HCT116 (cell line): Measurements from ENCODE around the gene FOS. TPM values are rescaled to one million over a fixed set of nuclear protein-coding genes. Genes with fewer than 3 reads are reported as not detected.

Source experiments
- ATAC-seq: fragments of 200-7000 bp; cut with Tn5 transposase; 2 replicates; pipeline ENCODE4 v1.9.1; 2020; ENCODE audit warnings: mild to moderate bottlenecking, moderate library complexity
- BruUV-seq: library from RNA; stranded (reverse); fragments of 400-500 nt; replicated peaks from 2 replicates; lab custom pipeline; 2021; lab: Mats Ljungman, UMichigan
- CTCF ChIA-PET: fragments of 300-600 bp; sonication (Branson Sonifier 250); formaldehyde crosslinking; loops from one replicate; lab custom pipeline; 2021; ENCODE audit warnings: antibody characterized with exemption; lab: Charles Lee
- POLR2A ChIA-PET: fragments of 300-600, 350-600 bp; sonication (Branson Sonifier 250); formaldehyde crosslinking; loops from one replicate; lab custom pipeline; 2021; ENCODE audit warnings: antibody characterized with exemption; lab: Charles Lee
- RAD21 ChIA-PET, 2 experiments: fragments of 300-600 bp; sonication (Branson Sonifier 250); formaldehyde crosslinking; loops; one replicate each; lab custom pipeline; 2023; ENCODE audit warnings: low total read pairs in 2 of 2; ENCODE audit not compliant: uncharacterized antibody in 2 of 2, unreplicated experiment in 2 of 2, low non-redundant PET in 1 of 2; lab: Charles Lee
- DNase-seq: peaks from one replicate; pipeline ENCODE4 v3.0.0-alpha.2; 2010; ENCODE audit warnings: low read depth, low spot score
- H2AFZ ChIP-seq: fragments of 200-600 bp; shearing (Covaris generic), sonication (generic); 2 replicates; pipeline ENCODE4 v1.6.1; 2017; ENCODE audit warnings: low read depth, mixed run types, mixed read lengths, antibody characterized with exemption, low read length; ENCODE audit not compliant: poor library complexity, severe bottlenecking
- H3K27ac ChIP-seq: 2 replicates; pipeline ENCODE4 v1.5.1; 2012; ENCODE audit warnings: low read depth, low read length
- H3K27me3 ChIP-seq: fragments of 200-600 bp; sonication (generic); 2 replicates; pipeline ENCODE4 v1.6.1; 2016; ENCODE audit warnings: mixed run types, low read length, mixed read lengths; ENCODE audit not compliant: insufficient read depth
- H3K36me3 ChIP-seq, 2 experiments: fragments of 200-500 bp in 1 of 2; fragments of 200-600 bp in 1 of 2; sonication (Bioruptor generic) in 1 of 2; sonication (generic) in 1 of 2; 2 replicates each; pipeline versions ENCODE4 v1.5.1 to v1.6.1; 2014 to 2016; ENCODE audit warnings: low read length in 2 of 2, inconsistent platforms in 1 of 2, mixed read lengths in 1 of 2, mixed run types in 1 of 2; ENCODE audit not compliant: insufficient read depth in 2 of 2, control insufficient read depth in 1 of 2
- H3K4me1 ChIP-seq, 2 experiments: fragments of 200-600 bp in 1 of 2; sonication (generic) in 1 of 2; 2 replicates each; pipeline versions ENCODE4 v1.5.1 to v1.6.1; 2012 to 2017; ENCODE audit warnings: low read length in 2 of 2, inconsistent platforms in 1 of 2, mild to moderate bottlenecking in 1 of 2, mixed read lengths in 1 of 2, mixed run types in 1 of 2, moderate library complexity in 1 of 2; ENCODE audit not compliant: insufficient read depth in 2 of 2, control insufficient read depth in 1 of 2
- H3K4me2 ChIP-seq: fragments of 200-600 bp; sonication (generic); 2 replicates; pipeline ENCODE4 v1.6.1; 2017; ENCODE audit warnings: mixed run types, low read length, mixed read lengths
- H3K4me3 ChIP-seq, 2 experiments: fragments of 200-600 bp in 1 of 2; sonication (generic) in 1 of 2; replicated peaks in 1 of 2; 2 replicates each; pipeline ENCODE4 v1.5.1; 2011 to 2016; ENCODE audit warnings: low read length in 2 of 2, control low read depth in 1 of 2, low read depth in 1 of 2, mild to moderate bottlenecking in 1 of 2, mixed read lengths in 1 of 2, mixed run types in 1 of 2
- H3K79me2 ChIP-seq: fragments of 200-600 bp; sonication (generic); 2 replicates; pipeline ENCODE4 v1.6.1; 2017; ENCODE audit warnings: mild to moderate bottlenecking, mixed run types, low read length, moderate library complexity, mixed read lengths; ENCODE audit not compliant: insufficient read depth
- H3K9ac ChIP-seq: fragments of 200-600 bp; sonication (generic); 2 replicates; pipeline ENCODE4 v1.6.1; 2016; ENCODE audit warnings: low read length, mixed read lengths
- H3K9me2 ChIP-seq: fragments of 200-600 bp; sonication (generic), shearing (Covaris generic); 2 replicates; pipeline ENCODE4 v1.6.1; 2017; ENCODE audit warnings: mixed run types, mild to moderate bottlenecking, moderate library complexity; ENCODE audit not compliant: insufficient read depth
- H3K9me3 ChIP-seq, 2 experiments: fragments of 200-500 bp in 1 of 2; fragments of 200-600 bp in 1 of 2; sonication (Bioruptor generic) in 1 of 2; sonication (generic) in 1 of 2; 2 replicates each; pipeline ENCODE4 v1.6.1; 2014 to 2017; ENCODE audit warnings: low read length in 2 of 2, mixed read lengths in 2 of 2, inconsistent platforms in 1 of 2, low read depth in 1 of 2, mild to moderate bottlenecking in 1 of 2, mixed run types in 1 of 2, moderate library complexity in 1 of 2; ENCODE audit not compliant: control insufficient read depth in 1 of 2, insufficient read depth in 1 of 2
- H4K20me1 ChIP-seq: fragments of 200-600 bp; sonication (generic), shearing (Covaris generic); 2 replicates; pipeline ENCODE4 v1.6.1; 2017; ENCODE audit warnings: mixed run types, mild to moderate bottlenecking, moderate library complexity; ENCODE audit not compliant: insufficient read depth
- ATF3 ChIP-seq: IDR thresholded peaks from 2 replicates; pipeline ENCODE4 v1.6.1; 2012
- CBX3 ChIP-seq: IDR thresholded peaks from 2 replicates; pipeline ENCODE4 v1.6.1; 2012; ENCODE audit warnings: low read depth
- CEBPB ChIP-seq: IDR thresholded peaks from 2 replicates; pipeline ENCODE4 v1.6.1; 2012; ENCODE audit warnings: low read depth
- ELF1 ChIP-seq: IDR thresholded peaks from 2 replicates; pipeline ENCODE4 v1.6.1; 2012; ENCODE audit warnings: low read depth, borderline replicate concordance
- EZH2phosphoT487 ChIP-seq: fragments of 200-600 bp; IDR thresholded peaks from 2 replicates; pipeline ENCODE4 v1.6.1; 2018; ENCODE audit warnings: antibody characterized with exemption, borderline replicate concordance
- FOSL1 ChIP-seq: IDR thresholded peaks from 2 replicates; pipeline ENCODE4 v1.6.1; 2012; ENCODE audit warnings: low read depth
- JUND ChIP-seq: IDR thresholded peaks from 2 replicates; pipeline ENCODE4 v1.6.1; 2012
- MAX ChIP-seq: IDR thresholded peaks from 2 replicates; pipeline ENCODE4 v1.6.1; 2012
- POLR2A ChIP-seq: IDR thresholded peaks from 2 replicates; pipeline ENCODE4 v1.7.0; 2011; ENCODE audit warnings: borderline replicate concordance; ENCODE audit not compliant: insufficient read depth, insufficient read length; ENCODE audit errors: extremely low read depth
- POLR2AphosphoS5 ChIP-seq: IDR thresholded peaks from 2 replicates; pipeline ENCODE4 v1.6.1; 2011; ENCODE audit warnings: mild to moderate bottlenecking, low read depth, low read length, moderate library complexity
- RAD21 ChIP-seq: IDR thresholded peaks from 2 replicates; pipeline ENCODE4 v1.6.1; 2012; ENCODE audit warnings: low read depth, mild to moderate bottlenecking
- SIN3A ChIP-seq: IDR thresholded peaks from 2 replicates; pipeline ENCODE4 v1.6.1; 2012; ENCODE audit warnings: low read depth
- SP1 ChIP-seq: IDR thresholded peaks from 2 replicates; pipeline ENCODE4 v1.6.1; 2012; ENCODE audit warnings: low read depth
- SRF ChIP-seq: IDR thresholded peaks from 2 replicates; pipeline ENCODE4 v1.6.1; 2012; ENCODE audit warnings: low read depth
- TCF7L2 ChIP-seq: IDR thresholded peaks from 2 replicates; pipeline ENCODE4 v1.7.0; 2011; ENCODE audit warnings: borderline replicate concordance, inconsistent platforms; ENCODE audit not compliant: insufficient read depth, insufficient read length; ENCODE audit errors: extremely low read depth
- YY1 ChIP-seq: IDR thresholded peaks from 2 replicates; pipeline ENCODE4 v1.6.1; 2011; ENCODE audit warnings: low read length, low read depth, moderate library complexity, mild to moderate bottlenecking; ENCODE audit not compliant: insufficient replicate concordance; ENCODE audit errors: extremely low read depth
- intact Hi-C: fragments of 100-400 bp; cut with micrococcal nuclease; formaldehyde crosslinking; loops from 2 replicates; pipeline ENCODE4 v1.10.0; 2022
- total RNA-seq: library from RNA; stranded (reverse); gene quantifications from one replicate; pipeline ENCODE4 v1.2.1, GENCODE V29; 2021; ENCODE audit not compliant: unreplicated experiment
- TF ChIP-seq, protein P1 (sequence below): IDR thresholded peaks from 2 replicates; pipeline ENCODE4 v1.6.1; 2012; ENCODE audit warnings: low read depth

FOS gene
- total RNA-seq, 1 experiment from 2014 or later, result 50.4 TPM

DNA sequence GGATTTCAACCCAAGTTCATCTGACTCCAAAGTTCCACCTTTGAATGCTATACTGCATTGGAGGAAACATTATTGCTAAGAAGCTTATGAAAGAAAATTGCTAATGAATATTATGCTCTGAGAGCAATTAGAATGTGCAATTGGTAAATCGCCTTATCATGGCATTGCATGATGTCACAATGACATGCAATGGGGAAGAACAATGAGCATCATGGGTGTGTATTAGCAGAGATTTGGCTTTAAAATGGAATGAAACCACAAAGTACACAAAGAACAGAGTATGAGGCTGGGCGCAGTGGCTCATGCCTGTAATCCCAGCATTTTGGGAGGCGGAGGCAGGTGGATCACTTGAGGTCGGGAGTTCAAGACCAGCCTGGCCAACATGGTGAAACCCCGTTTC lies 34.7 kb downstream of the FOS start:
- Histone ChIP-seq H3K27me3 (peaks cover 6% of the 10 kb centered on the region), H3K9me2 (no peaks in the 10 kb centered on the region), H3K36me3 (no peaks in the 10 kb centered on the region), H3K27ac (no peak overlapping the region), H3K4me3 (no peak overlapping the region), H2AFZ (no peak overlapping the region), H3K4me2 (no peak overlapping the region), H3K9ac (no peak overlapping the region), H4K20me1 (no peaks in the 10 kb centered on the region), H3K9me3 (no peaks in the 10 kb centered on the region), H3K4me1 (peaks cover 0 to 2% of the 10 kb centered on the region in 2 experiments; a peak in 1 of 4 replicates), H3K79me2 (no peaks in the 10 kb centered on the region)
- RAD21 ChIA-PET, result no interaction called here
- CTCF ChIA-PET, result interaction anchor here (1.3 to 1.5 kb wide), 2 partner anchors 175 to 248 kb away, joined by 3 to 5 read pairs; no protein-coding TSS in a partner anchor
- intact Hi-C loops, result no loop called here
- TF ChIP-seq RAD21 (no peak), SP1 (no peak), TCF7L2 (no peak), SRF (no peak), POLR2A (no peak), JUND (no peak), SIN3A (no peak)
- DNase-seq (no peak), ATAC-seq (no peak)
- no TSS peak for BruUV-seq
- POLR2A ChIA-PET, result no interaction called here

GRCh38 chr14:75315144-75315543 lies 36.5 kb downstream of the FOS start:
- ChIA-PET RAD21 (interaction anchor here in 1 of 2 experiments (0.6 kb wide), 1 partner anchor 108 kb away, joined by 7 read pairs; no protein-coding TSS in a partner anchor), CTCF (interaction anchor here (1.4 kb wide), 1 partner anchor 246 kb away, joined by 3 read pairs; no protein-coding TSS in a partner anchor), POLR2A (no interaction called here)
- no peaks in the 10 kb centered on the region for H3K79me2 ChIP-seq
- H3K4me1 ChIP-seq, result peaks cover 0 to 2% of the 10 kb centered on the region in 2 experiments; a peak in 1 of 4 replicates
- H3K4me2 ChIP-seq, result no peak overlapping the region
- no peak overlapping the region for H3K9ac ChIP-seq
- no peaks in the 10 kb centered on the region for H3K9me3 ChIP-seq
- no TSS peak for BruUV-seq
- no peak for DNase-seq
- no peaks in the 10 kb centered on the region for H3K9me2 ChIP-seq
- no peaks in the 10 kb centered on the region for H3K36me3 ChIP-seq
- H3K4me3 ChIP-seq, result no peak overlapping the region
- no peaks in the 10 kb centered on the region for H4K20me1 ChIP-seq
- intact Hi-C loops, result no loop called here
- no peak overlapping the region for H2AFZ ChIP-seq
- no peak; the same call in 1 of the 2 replicates for ATAC-seq
- no peak overlapping the region for H3K27ac ChIP-seq
- H3K27me3 ChIP-seq, result peaks cover 6% of the 10 kb centered on the region
- no peak for TF ChIP-seq CBX3
- TF ChIP-seq, protein P1, sequence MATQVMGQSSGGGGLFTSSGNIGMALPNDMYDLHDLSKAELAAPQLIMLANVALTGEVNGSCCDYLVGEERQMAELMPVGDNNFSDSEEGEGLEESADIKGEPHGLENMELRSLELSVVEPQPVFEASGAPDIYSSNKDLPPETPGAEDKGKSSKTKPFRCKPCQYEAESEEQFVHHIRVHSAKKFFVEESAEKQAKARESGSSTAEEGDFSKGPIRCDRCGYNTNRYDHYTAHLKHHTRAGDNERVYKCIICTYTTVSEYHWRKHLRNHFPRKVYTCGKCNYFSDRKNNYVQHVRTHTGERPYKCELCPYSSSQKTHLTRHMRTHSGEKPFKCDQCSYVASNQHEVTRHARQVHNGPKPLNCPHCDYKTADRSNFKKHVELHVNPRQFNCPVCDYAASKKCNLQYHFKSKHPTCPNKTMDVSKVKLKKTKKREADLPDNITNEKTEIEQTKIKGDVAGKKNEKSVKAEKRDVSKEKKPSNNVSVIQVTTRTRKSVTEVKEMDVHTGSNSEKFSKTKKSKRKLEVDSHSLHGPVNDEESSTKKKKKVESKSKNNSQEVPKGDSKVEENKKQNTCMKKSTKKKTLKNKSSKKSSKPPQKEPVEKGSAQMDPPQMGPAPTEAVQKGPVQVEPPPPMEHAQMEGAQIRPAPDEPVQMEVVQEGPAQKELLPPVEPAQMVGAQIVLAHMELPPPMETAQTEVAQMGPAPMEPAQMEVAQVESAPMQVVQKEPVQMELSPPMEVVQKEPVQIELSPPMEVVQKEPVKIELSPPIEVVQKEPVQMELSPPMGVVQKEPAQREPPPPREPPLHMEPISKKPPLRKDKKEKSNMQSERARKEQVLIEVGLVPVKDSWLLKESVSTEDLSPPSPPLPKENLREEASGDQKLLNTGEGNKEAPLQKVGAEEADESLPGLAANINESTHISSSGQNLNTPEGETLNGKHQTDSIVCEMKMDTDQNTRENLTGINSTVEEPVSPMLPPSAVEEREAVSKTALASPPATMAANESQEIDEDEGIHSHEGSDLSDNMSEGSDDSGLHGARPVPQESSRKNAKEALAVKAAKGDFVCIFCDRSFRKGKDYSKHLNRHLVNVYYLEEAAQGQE, result no peak
- no peak for TF ChIP-seq EZH2phosphoT487
- TF ChIP-seq MAX, result no peak
- no peak for TF ChIP-seq YY1
- TF ChIP-seq SIN3A, result no peak
- TF ChIP-seq FOSL1, result no peak
- TF ChIP-seq ATF3, result no peak
- TF ChIP-seq ELF1, result no peak
- no peak for TF ChIP-seq SRF
- TF ChIP-seq CEBPB, result no peak
- no peak for TF ChIP-seq POLR2AphosphoS5
